ENCODE data around the gene OSBPL7.
A peak's percentile ranks its signal among the peaks of the same experiment; 100 is the strongest.

Gene OSBPL7

GRCh38 chr17:47802341-47803022, 19.1 kb downstream of the OSBPL7 start:
- Histone ChIP-seq H3K27me3 (ENCODE audit: low read depth, low read length) (no peaks in the 10 kb centered on the region), H3K36me3 (ENCODE audit: control insufficient read depth in 1 of 2, insufficient read depth in 2 of 2, low read length in 2 of 2) (peaks cover 9 to 11% of the 10 kb centered on the region in 2 donors), H3K27ac (ENCODE audit: low read length) (no peak overlapping the region), H3K4me1 (ENCODE audit: control insufficient read depth in 1 of 2, insufficient read depth in 2 of 2, low read length in 2 of 2) (no peaks in the 10 kb centered on the region), H3K4me3 (ENCODE audit: low read depth in 1 of 2, low read length in 2 of 2) (no peak overlapping the region), H3K9me3 (ENCODE audit: control insufficient read depth in 1 of 2, low read length in 2 of 2) (no peaks in the 10 kb centered on the region)

- Histone ChIP-seq H3K36me3 (ENCODE audit: control insufficient read depth in 1 of 2, insufficient read depth in 2 of 2, low read length in 2 of 2) (peaks cover 3 to 5% of the 10 kb centered on the region in 2 donors), H3K27me3 (ENCODE audit: low read depth, low read length) (no peaks in the 10 kb centered on the region), H3K9me3 (ENCODE audit: control insufficient read depth in 1 of 2, low read length in 2 of 2) (no peaks in the 10 kb centered on the region), H3K4me3 (ENCODE audit: low read depth in 1 of 2, low read length in 2 of 2) (no peak overlapping the region), H3K4me1 (ENCODE audit: control insufficient read depth in 1 of 2, insufficient read depth in 2 of 2, low read length in 2 of 2) (no peaks in the 10 kb centered on the region), H3K27ac (ENCODE audit: low read length) (no peak overlapping the region)
Measured at GRCh38 chr17:47801906-47802305, 19.7 kb downstream of the OSBPL7 start.

- Histone ChIP-seq H3K4me3 (ENCODE audit: low read depth in 1 of 2, low read length in 2 of 2) (no peak overlapping the region), H3K27me3 (ENCODE audit: low read depth, low read length) (no peaks in the 10 kb centered on the region), H3K27ac (ENCODE audit: low read length) (no peak overlapping the region), H3K9me3 (ENCODE audit: control insufficient read depth in 1 of 2, low read length in 2 of 2) (no peaks in the 10 kb centered on the region), H3K4me1 (ENCODE audit: control insufficient read depth in 1 of 2, insufficient read depth in 2 of 2, low read length in 2 of 2) (no peaks in the 10 kb centered on the region), H3K36me3 (ENCODE audit: control insufficient read depth in 1 of 2, insufficient read depth in 2 of 2, low read length in 2 of 2) (no peaks in the 10 kb centered on the region)
Measured at GRCh38 chr17:47801176-47801765, 20.3 kb downstream of the OSBPL7 start.

DNA sequence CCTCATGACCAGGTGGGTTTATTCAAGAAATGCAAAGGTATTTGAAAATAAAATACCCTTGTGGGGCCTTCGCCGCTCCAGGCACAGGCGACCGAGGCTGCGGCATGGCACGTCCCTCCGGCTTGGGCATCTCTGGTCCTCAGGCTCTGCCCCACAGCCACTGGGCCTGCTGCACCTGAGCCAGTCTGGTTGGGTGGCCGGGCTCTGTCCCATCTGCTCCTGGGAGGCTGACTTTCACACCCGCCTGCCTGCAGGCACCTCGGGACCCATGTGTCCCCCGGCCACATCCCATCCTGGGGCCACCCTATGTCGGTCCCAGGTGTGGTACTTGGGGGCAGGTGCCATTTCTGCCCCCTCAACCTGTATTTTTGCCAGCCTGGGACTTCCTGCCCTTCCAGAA, 20.9 kb downstream of the OSBPL7 start:
- Histone ChIP-seq H3K4me1 (ENCODE audit: control insufficient read depth in 1 of 2, insufficient read depth in 2 of 2, low read length in 2 of 2) (no peaks in the 10 kb centered on the region), H3K36me3 (ENCODE audit: control insufficient read depth in 1 of 2, insufficient read depth in 2 of 2, low read length in 2 of 2) (no peaks in the 10 kb centered on the region), H3K27ac (ENCODE audit: low read length) (no peak overlapping the region), H3K9me3 (ENCODE audit: control insufficient read depth in 1 of 2, low read length in 2 of 2) (no peaks in the 10 kb centered on the region), H3K4me3 (ENCODE audit: low read depth in 1 of 2, low read length in 2 of 2) (no peak overlapping the region), H3K27me3 (ENCODE audit: low read depth, low read length) (no peaks in the 10 kb centered on the region)

DNA sequence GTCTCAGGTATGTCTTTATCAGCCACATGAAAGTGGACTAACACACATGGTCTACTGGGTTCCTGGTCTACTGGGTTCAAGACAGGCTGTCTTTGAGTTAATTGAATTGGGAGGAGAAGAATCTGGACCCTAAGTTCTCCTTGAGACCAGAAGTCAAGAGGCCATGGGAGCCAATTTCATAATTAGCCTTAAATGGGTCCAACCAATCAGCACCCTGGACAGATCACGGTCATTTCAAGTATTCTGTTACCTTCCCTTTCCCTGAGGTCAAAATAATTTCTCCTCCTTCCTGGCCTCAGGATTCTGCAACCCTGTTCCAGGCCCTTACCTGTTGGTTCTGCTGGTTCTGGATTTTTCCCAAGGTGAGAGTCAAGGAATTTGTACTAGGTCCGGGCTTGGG, 23.8 kb downstream of the OSBPL7 start:
- H3K4me3 ChIP-seq (ENCODE audit: low read depth in 1 of 2, low read length in 2 of 2) = no peak overlapping the region
- H3K9me3 ChIP-seq (ENCODE audit: control insufficient read depth in 1 of 2, low read length in 2 of 2) = no peaks in the 10 kb centered on the region
- no peak overlapping the region for H3K27ac ChIP-seq (ENCODE audit: low read length)

DNA sequence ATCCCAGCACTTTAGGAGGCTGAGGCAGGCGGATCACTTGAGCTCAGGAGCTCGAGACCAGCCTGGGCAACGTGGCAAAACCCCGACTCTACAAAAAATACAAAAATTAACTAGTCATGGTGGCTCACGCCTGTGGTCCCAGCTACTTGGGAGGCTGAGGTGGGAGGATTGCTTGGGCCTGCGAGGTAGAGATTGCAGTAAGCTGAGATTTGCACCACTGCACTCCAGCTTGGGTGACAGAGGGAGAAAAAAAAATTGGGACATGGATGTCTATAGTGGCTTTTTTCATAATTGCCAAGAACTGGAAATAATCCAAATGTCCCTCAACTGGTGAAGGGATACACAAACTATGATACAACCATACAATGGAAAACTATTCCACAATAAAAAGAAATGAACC, 28.6 kb downstream of the OSBPL7 start:
- H3K4me1 ChIP-seq (ENCODE audit: control insufficient read depth in 1 of 2, insufficient read depth in 2 of 2, low read length in 2 of 2) = peaks cover 0 to 10% of the 10 kb centered on the region in 2 donors
- no peak overlapping the region for H3K27ac ChIP-seq (ENCODE audit: low read length)
- peaks cover 30% of the 10 kb centered on the region for H3K27me3 ChIP-seq (ENCODE audit: low read depth, low read length)
- no peak overlapping the region for H3K4me3 ChIP-seq (ENCODE audit: low read depth in 1 of 2, low read length in 2 of 2)
- no peaks in the 10 kb centered on the region for H3K36me3 ChIP-seq (ENCODE audit: control insufficient read depth in 1 of 2, insufficient read depth in 2 of 2, low read length in 2 of 2)
- no peaks in the 10 kb centered on the region for H3K9me3 ChIP-seq (ENCODE audit: control insufficient read depth in 1 of 2, low read length in 2 of 2)

More for the DNA sequence above, 23.8 kb downstream of the OSBPL7 start:
- peaks cover 12% of the 10 kb centered on the region for H3K27me3 ChIP-seq (ENCODE audit: low read depth, low read length)
- no peaks in the 10 kb centered on the region for H3K36me3 ChIP-seq (ENCODE audit: control insufficient read depth in 1 of 2, insufficient read depth in 2 of 2, low read length in 2 of 2)
- no peaks in the 10 kb centered on the region for H3K4me1 ChIP-seq (ENCODE audit: control insufficient read depth in 1 of 2, insufficient read depth in 2 of 2, low read length in 2 of 2)

DNA sequence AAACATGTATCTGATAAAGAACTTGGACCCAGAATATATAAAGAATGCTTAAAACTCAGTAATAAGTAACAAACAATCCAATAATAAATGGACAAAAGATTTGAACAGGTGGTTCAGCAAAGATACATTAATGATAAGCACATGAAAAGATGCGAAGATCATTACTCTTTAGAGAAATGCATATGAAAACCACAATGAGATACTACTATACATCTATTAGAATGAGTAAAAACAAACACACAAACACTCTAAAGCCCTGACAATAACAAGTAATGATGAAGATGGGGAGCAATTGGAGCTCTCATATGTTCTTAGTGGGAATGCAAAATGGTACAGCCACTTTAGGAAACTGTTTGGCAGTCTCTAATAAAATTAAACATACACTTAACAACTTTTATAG, 29.1 kb downstream of the OSBPL7 start:
- H3K27me3 ChIP-seq (ENCODE audit: low read depth, low read length) = peaks cover 33% of the 10 kb centered on the region
- H3K9me3 ChIP-seq (ENCODE audit: control insufficient read depth in 1 of 2, low read length in 2 of 2) = no peaks in the 10 kb centered on the region
- H3K4me1 ChIP-seq (ENCODE audit: control insufficient read depth in 1 of 2, insufficient read depth in 2 of 2, low read length in 2 of 2) = peaks cover 0 to 10% of the 10 kb centered on the region in 2 donors
- no peak overlapping the region for H3K4me3 ChIP-seq (ENCODE audit: low read depth in 1 of 2, low read length in 2 of 2)
- no peak overlapping the region for H3K27ac ChIP-seq (ENCODE audit: low read length)
- no peaks in the 10 kb centered on the region for H3K36me3 ChIP-seq (ENCODE audit: control insufficient read depth in 1 of 2, insufficient read depth in 2 of 2, low read length in 2 of 2)

DNA sequence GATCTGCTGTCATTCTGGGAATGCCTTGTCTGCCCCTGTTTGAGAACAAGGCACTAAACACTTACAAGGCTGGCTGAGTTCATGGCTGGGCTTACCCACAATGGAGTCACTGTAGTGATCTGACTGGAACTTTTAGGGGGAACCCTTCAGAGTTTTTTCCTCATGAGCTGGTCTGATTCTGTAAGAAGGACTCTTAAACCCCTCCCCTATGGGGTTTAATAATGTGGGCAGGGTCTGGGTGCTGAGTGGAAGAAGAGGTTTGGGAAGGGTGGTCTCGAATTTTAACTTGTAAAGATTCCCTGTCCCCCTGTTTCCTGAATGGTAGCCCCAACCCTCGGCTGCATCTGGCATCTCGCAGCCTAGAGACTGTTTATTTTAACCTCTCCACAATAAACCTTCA, 30.6 kb downstream of the OSBPL7 start:
- Histone ChIP-seq H3K4me3 (ENCODE audit: low read depth in 1 of 2, low read length in 2 of 2) (no peak overlapping the region), H3K4me1 (ENCODE audit: control insufficient read depth in 1 of 2, insufficient read depth in 2 of 2, low read length in 2 of 2) (peaks cover 0 to 10% of the 10 kb centered on the region in 2 donors), H3K36me3 (ENCODE audit: control insufficient read depth in 1 of 2, insufficient read depth in 2 of 2, low read length in 2 of 2) (no peaks in the 10 kb centered on the region), H3K9me3 (ENCODE audit: control insufficient read depth in 1 of 2, low read length in 2 of 2) (no peaks in the 10 kb centered on the region), H3K27ac (ENCODE audit: low read length) (no peak overlapping the region), H3K27me3 (ENCODE audit: low read depth, low read length) (peaks cover 33% of the 10 kb centered on the region)

DNA sequence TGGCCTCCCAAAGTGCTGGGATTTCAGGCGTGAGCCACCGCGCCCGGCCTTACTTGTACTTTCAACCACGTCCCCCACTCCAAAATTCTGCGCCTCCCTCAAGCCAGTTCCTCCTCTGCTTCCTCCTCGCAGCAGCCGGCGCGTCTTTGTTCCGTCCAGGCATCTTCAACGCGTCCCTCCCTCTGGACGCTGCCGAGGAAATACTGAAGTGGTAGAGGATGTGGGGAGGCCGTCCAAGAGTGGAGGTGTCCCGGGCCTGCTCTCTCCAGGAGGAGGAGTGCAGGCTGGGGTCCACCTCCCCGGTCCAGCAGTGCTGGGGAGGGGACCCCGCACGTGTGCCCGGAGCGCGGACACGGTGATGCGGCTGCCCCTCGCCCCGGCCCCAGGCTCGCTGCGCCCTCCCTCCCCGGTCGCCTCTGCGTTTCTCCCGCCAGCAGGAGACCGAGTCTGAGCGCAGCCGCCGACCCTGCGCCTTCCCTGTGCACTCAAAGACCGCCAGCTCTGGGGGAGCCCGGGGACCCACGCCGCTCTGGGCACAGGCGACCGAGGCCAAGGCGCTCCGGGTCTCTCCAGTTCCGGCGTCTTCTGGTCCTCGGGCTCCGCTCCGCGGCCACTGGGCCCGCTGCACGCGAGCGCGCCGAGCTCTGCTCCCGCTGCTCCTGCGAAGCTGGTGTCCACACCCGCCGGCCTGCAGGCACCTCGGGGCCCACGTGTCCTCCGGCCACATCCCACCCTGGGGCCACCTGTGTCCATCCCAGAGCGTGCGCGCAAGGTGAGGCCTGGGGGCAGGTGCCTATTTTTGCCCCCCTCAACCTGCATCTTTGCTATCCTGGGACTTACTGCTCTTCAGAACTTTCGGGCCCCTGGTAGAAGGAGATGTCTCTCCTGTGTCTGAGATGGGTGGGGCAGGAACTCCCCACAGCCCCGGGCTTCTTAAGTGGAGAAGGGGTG, 31.7 kb downstream of the OSBPL7 start:
- no peak overlapping the region for H3K27ac ChIP-seq (ENCODE audit: low read length)
- no peaks in the 10 kb centered on the region for H3K9me3 ChIP-seq (ENCODE audit: control insufficient read depth in 1 of 2, low read length in 2 of 2)
- peaks cover 0 to 10% of the 10 kb centered on the region in 2 donors for H3K4me1 ChIP-seq (ENCODE audit: control insufficient read depth in 1 of 2, insufficient read depth in 2 of 2, low read length in 2 of 2)
- H3K27me3 ChIP-seq (ENCODE audit: low read depth, low read length) = peaks cover 33% of the 10 kb centered on the region
- no peaks in the 10 kb centered on the region for H3K36me3 ChIP-seq (ENCODE audit: control insufficient read depth in 1 of 2, insufficient read depth in 2 of 2, low read length in 2 of 2)
- H3K4me3 ChIP-seq (ENCODE audit: low read depth in 1 of 2, low read length in 2 of 2) = peak overlapping the region in 1 of 2 donors; percentile 61

GRCh38 chr17:47785538-47786123, 36.0 kb downstream of the OSBPL7 start:
- H3K27me3 ChIP-seq (ENCODE audit: low read depth, low read length) = peaks cover 16% of the 10 kb centered on the region
- H3K4me3 ChIP-seq (ENCODE audit: low read depth in 1 of 2, low read length in 2 of 2) = no peak overlapping the region
- no peaks in the 10 kb centered on the region for H3K36me3 ChIP-seq (ENCODE audit: control insufficient read depth in 1 of 2, insufficient read depth in 2 of 2, low read length in 2 of 2)
- H3K9me3 ChIP-seq (ENCODE audit: control insufficient read depth in 1 of 2, low read length in 2 of 2) = no peaks in the 10 kb centered on the region
- no peak overlapping the region for H3K27ac ChIP-seq (ENCODE audit: low read length)
- H3K4me1 ChIP-seq (ENCODE audit: control insufficient read depth in 1 of 2, insufficient read depth in 2 of 2, low read length in 2 of 2) = peaks cover 0 to 10% of the 10 kb centered on the region in 2 donors

DNA sequence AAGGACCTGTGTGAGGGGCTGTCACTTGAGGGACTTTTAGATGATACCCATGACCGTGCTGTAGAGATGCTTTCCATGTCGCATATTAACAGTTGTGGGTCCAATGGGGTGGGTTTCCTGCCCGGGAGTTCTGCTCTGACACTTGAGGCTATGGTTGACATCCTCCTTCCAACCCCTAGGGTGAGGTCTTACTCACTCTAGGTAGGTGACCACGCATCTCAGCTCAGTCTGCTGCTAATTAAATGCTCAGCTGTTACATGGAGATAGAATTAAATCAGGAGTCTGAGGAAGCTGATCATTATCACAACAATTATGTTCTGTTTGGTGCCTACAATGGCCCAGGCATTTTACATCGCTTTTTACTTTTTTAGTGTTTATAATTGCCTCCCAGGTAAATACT, 40.2 kb downstream of the OSBPL7 start:
- Histone ChIP-seq H3K27me3 (ENCODE audit: low read depth, low read length) (peaks cover 4% of the 10 kb centered on the region), H3K4me3 (ENCODE audit: low read depth in 1 of 2, low read length in 2 of 2) (no peak overlapping the region)

More for the DNA sequence above, 40.2 kb downstream of the OSBPL7 start:
- Histone ChIP-seq H3K27ac (ENCODE audit: low read length) (no peak overlapping the region), H3K9me3 (ENCODE audit: control insufficient read depth in 1 of 2, low read length in 2 of 2) (no peaks in the 10 kb centered on the region), H3K36me3 (ENCODE audit: control insufficient read depth in 1 of 2, insufficient read depth in 2 of 2, low read length in 2 of 2) (no peaks in the 10 kb centered on the region), H3K4me1 (ENCODE audit: control insufficient read depth in 1 of 2, insufficient read depth in 2 of 2, low read length in 2 of 2) (no peaks in the 10 kb centered on the region)

Data from muscle layer of duodenum (tissue), 2 donors.